Measurements from ENCODE around the gene FXR1. TPM values are rescaled to one million over a fixed set of nuclear protein-coding genes. Genes with fewer than 3 reads are reported as not detected.
"Not testable (repeated sequence)": the region's sequence is repeated elsewhere in the genome, so short reads cannot be mapped to it uniquely, and the experiment has no call there.

The FXR1 gene
- total RNA-seq, 1 experiment from 2014 or later, result 133 TPM

GRCh38 chr3:180996415-180996932 is 84.0 kb downstream of the FXR1 start:
- Histone ChIP-seq H3K9me2 (replicated peaks; ENCODE audit: low read length) (no peaks in the 10 kb centered on the region), H3K4me1 (ENCODE audit: insufficient read depth, low read length) (no peaks in the 10 kb centered on the region), H4K20me1 (ENCODE audit: low read length) (no peaks in the 10 kb centered on the region), H3K9ac (ENCODE audit: low read length) (no peak overlapping the region), H3K36me3 (ENCODE audit: low read depth, low read length) (no peaks in the 10 kb centered on the region), H3K27ac (ENCODE audit: low read length) (no peak overlapping the region), H3K4me3 (ENCODE audit: low read length) (no peak overlapping the region), H2AFZ (ENCODE audit: low read length) (no peak overlapping the region), H3F3A (ENCODE audit: low read length, unreplicated experiment) (no peaks in the 10 kb centered on the region), H3K4me2 (ENCODE audit: low read length) (no peak overlapping the region), H3K27me3 (ENCODE audit: low read length) (peaks cover 24% of the 10 kb centered on the region; the same call in 1 of the 2 replicates), H3K9me3 (ENCODE audit: low read length) (no peaks in the 10 kb centered on the region), H3K79me2 (ENCODE audit: low read length) (no peaks in the 10 kb centered on the region)
- DNase-seq (no peak), ATAC-seq (no peak)
- ChIA-PET POLR2A (ENCODE audit: unreplicated experiment) (no interaction called here), CTCF (no interaction called here)
- no peak for TF ChIP-seq EZH2 (IDR thresholded peaks at IDR 0.05; ENCODE audit: low read length, unreplicated experiment)
- no peak for TF ChIP-seq CTCF (conservative IDR thresholded peaks at IDR 0.05; ENCODE audit: low read depth, low read length)
- TF ChIP-seq EZH2phosphoT487 (IDR thresholded peaks at IDR 0.05; ENCODE audit: borderline replicate concordance, low read length), result no peak
- intact Hi-C loops (cut with micrococcal nuclease), result no loop called here
- BruUV-seq (replicated peaks), result no TSS peak

GRCh38 chr3:181002331-181002730 is 89.9 kb downstream of the FXR1 start:
- H3K9me3 ChIP-seq (ENCODE audit: low read length); H3K27ac ChIP-seq (ENCODE audit: low read length); H4K20me1 ChIP-seq (ENCODE audit: low read length); H3K4me2 ChIP-seq (ENCODE audit: low read length); POLR2A ChIA-PET (ENCODE audit: unreplicated experiment); DNase-seq; BruUV-seq (replicated peaks); ATAC-seq; CTCF ChIA-PET; H3K27me3 ChIP-seq (ENCODE audit: low read length); H3F3A ChIP-seq (ENCODE audit: low read length, unreplicated experiment); H3K79me2 ChIP-seq (ENCODE audit: low read length); H3K9me2 ChIP-seq (replicated peaks; ENCODE audit: low read length); H3K9ac ChIP-seq (ENCODE audit: low read length); intact Hi-C loops (cut with micrococcal nuclease); H3K4me3 ChIP-seq (ENCODE audit: low read length); H3K36me3 ChIP-seq (ENCODE audit: low read depth, low read length); H3K4me1 ChIP-seq (ENCODE audit: insufficient read depth, low read length); H2AFZ ChIP-seq (ENCODE audit: low read length): not testable (repeated sequence)

- H3K27ac ChIP-seq (ENCODE audit: low read length); H3K36me3 ChIP-seq (ENCODE audit: low read depth, low read length); CTCF ChIA-PET; H3K9ac ChIP-seq (ENCODE audit: low read length); H3K9me2 ChIP-seq (replicated peaks; ENCODE audit: low read length); H2AFZ ChIP-seq (ENCODE audit: low read length); POLR2A ChIA-PET (ENCODE audit: unreplicated experiment); H3K4me2 ChIP-seq (ENCODE audit: low read length); H3K9me3 ChIP-seq (ENCODE audit: low read length); H3K4me3 ChIP-seq (ENCODE audit: low read length); H3F3A ChIP-seq (ENCODE audit: low read length, unreplicated experiment); H3K4me1 ChIP-seq (ENCODE audit: insufficient read depth, low read length); BruUV-seq (replicated peaks); intact Hi-C loops (cut with micrococcal nuclease); ATAC-seq; H3K27me3 ChIP-seq (ENCODE audit: low read length); H3K79me2 ChIP-seq (ENCODE audit: low read length); H4K20me1 ChIP-seq (ENCODE audit: low read length); DNase-seq: not testable (repeated sequence)
These were observed 91.0 kb downstream of the FXR1 start for GRCh38 chr3:181003469-181003868.

GRCh38 chr3:181006541-181006940 is 94.1 kb downstream of the FXR1 start:
- POLR2A ChIA-PET (ENCODE audit: unreplicated experiment), result no interaction called here
- H3F3A ChIP-seq (ENCODE audit: low read length, unreplicated experiment), result no peaks in the 10 kb centered on the region
- H2AFZ ChIP-seq (ENCODE audit: low read length), result no peak overlapping the region
- no peak overlapping the region for H3K9ac ChIP-seq (ENCODE audit: low read length)
- H3K9me3 ChIP-seq (ENCODE audit: low read length), result no peaks in the 10 kb centered on the region
- intact Hi-C loops (cut with micrococcal nuclease), result no loop called here
- no peaks in the 10 kb centered on the region for H3K27me3 ChIP-seq (ENCODE audit: low read length)
- ATAC-seq (no peak), DNase-seq (no peak)
- CTCF ChIA-PET, result no interaction called here
- no peaks in the 10 kb centered on the region for H3K36me3 ChIP-seq (ENCODE audit: low read depth, low read length)
- no TSS peak for BruUV-seq (replicated peaks)
- no peaks in the 10 kb centered on the region for H4K20me1 ChIP-seq (ENCODE audit: low read length)
- no peaks in the 10 kb centered on the region for H3K79me2 ChIP-seq (ENCODE audit: low read length)
- no peak overlapping the region for H3K4me3 ChIP-seq (ENCODE audit: low read length)
- H3K27ac ChIP-seq (ENCODE audit: low read length), result no peak overlapping the region
- no peak overlapping the region for H3K4me2 ChIP-seq (ENCODE audit: low read length)
- TF ChIP-seq CTCF (conservative IDR thresholded peaks at IDR 0.05; ENCODE audit: low read depth, low read length) (no peak), EZH2phosphoT487 (IDR thresholded peaks at IDR 0.05; ENCODE audit: borderline replicate concordance, low read length) (no peak), EZH2 (IDR thresholded peaks at IDR 0.05; ENCODE audit: low read length, unreplicated experiment) (no peak)
- no peaks in the 10 kb centered on the region for H3K4me1 ChIP-seq (ENCODE audit: insufficient read depth, low read length)
- H3K9me2 ChIP-seq (replicated peaks; ENCODE audit: low read length), result no peaks in the 10 kb centered on the region

Measured in PC-3 (cell line).